Stimulated activated effector memory CD8-positive, alpha-beta T cell treated with anti-CD3 and anti-CD28 coated beads, Interleukin-12 subunit alpha, Interleukin-12 subunit beta, amount 100 ng/mL, for 72 hours (primary cell): ENCODE data around the gene AUTS2.

Experiments used
- ATAC-seq: fragments of 150-1000 bp; cut with Tn5 transposase; 2 replicates; pipeline ENCODE4 v1.10.0; 2021
- DNase-seq, 2 donors: peaks; one replicate each; pipeline ENCODE4 v3.0.0; 2021 to 2022; ENCODE audit warnings: low spot score in 2 of 2
- H3K27ac Mint-ChIP-seq: one replicate; pipeline ENCODE4 v1.8.0; 2022; ENCODE audit warnings: mild to moderate bottlenecking, mixed read lengths
- H3K36me3 Mint-ChIP-seq: one replicate; pipeline ENCODE4 v1.8.0; 2022; ENCODE audit warnings: mild to moderate bottlenecking, mixed read lengths
- H3K4me1 Mint-ChIP-seq: one replicate; pipeline ENCODE4 v1.8.0; 2022; ENCODE audit warnings: mixed read lengths
- H3K4me3 Mint-ChIP-seq: one replicate; pipeline ENCODE4 v1.8.0; 2022; ENCODE audit warnings: mild to moderate bottlenecking, mixed read lengths
- H3K9me3 Mint-ChIP-seq: one replicate; pipeline ENCODE4 v1.8.0; 2022; ENCODE audit warnings: mixed read lengths

AUTS2 gene

DNA sequence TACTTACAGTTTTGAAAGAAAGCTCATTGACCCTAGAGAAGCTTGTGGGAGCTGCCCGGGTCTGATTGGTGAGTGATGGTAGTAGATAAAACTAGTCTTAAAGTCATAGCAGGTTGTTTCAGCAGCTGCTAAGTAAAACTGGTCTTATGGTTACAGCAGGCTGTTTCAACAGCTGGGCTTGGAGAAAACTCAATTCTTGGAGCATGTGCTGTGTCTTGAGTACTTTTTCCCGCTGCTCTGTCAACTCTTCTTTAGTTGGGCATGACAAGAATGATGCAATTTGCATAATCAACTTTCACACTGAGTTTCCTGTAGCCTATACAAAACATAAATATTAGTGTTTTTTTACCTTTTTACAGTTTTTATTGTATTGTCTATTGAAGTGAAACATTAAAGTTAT, 707.9 kb downstream of the AUTS2 start:
- ATAC-seq (no peak), DNase-seq (no peak)
- H3K27ac Mint-ChIP-seq: no peak overlapping the region
- H3K36me3 Mint-ChIP-seq: no peaks in the 10 kb centered on the region
- peaks cover 43% of the 10 kb centered on the region for H3K4me1 Mint-ChIP-seq
- no peaks in the 10 kb centered on the region for H3K9me3 Mint-ChIP-seq
- H3K4me3 Mint-ChIP-seq: no peak overlapping the region

DNA sequence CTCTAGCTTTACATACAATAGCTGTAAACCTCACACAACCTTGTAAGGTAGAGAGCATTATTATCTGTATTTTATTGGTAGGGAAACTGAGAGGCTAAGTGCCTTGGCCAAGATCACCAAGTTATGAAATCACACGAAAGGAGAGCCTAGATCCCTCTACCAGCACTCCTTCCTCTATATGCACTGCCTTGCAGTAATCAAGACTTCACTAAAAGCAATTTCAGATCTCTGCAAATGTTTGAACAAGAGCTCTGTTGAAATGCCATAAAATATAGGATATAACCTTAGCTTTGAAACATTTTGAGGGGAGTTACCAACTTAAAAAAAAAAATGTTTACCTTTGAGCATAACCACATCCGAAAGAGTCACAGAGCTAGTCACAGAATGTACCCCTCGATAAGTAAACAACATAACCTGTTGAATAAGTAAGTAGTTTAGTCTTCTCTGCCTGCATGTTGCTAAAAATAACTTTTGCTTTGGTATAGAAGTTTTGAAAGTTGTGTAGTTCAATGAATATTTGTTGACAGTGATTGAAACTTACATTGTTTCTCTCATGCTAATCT, 709.4 kb downstream of the AUTS2 start:
- Mint-ChIP-seq H3K36me3 (no peaks in the 10 kb centered on the region), H3K4me3 (no peak overlapping the region), H3K4me1 (peaks cover 49% of the 10 kb centered on the region), H3K27ac (peak overlapping the region; percentile 65), H3K9me3 (no peaks in the 10 kb centered on the region)
- DNase-seq: no peak
- ATAC-seq: peak; percentile 79

DNA sequence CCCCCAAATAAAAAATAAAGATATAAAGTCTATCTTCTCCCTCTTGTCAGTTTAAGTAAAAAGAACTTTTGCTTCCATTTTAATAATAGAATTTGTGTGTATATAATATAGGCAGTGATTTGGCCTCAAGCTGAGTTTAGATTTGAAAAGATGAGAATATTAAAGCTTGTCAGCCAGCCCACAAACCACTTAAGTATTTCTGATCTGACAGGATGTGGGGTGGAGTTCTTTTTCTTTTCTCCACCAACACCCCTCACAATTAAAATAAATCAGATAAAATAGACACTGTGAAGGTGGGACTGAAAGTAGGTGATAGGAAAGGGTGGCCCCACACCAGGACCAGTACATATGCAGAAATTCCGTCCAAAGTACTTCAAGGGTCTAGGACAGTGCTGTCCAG, 714.1 kb downstream of the AUTS2 start:
- Mint-ChIP-seq H3K36me3 (no peaks in the 10 kb centered on the region), H3K9me3 (peaks cover 4% of the 10 kb centered on the region), H3K4me3 (no peak overlapping the region), H3K4me1 (peaks cover 48% of the 10 kb centered on the region), H3K27ac (no peak overlapping the region)
- DNase-seq: no peak
- ATAC-seq: peak; percentile 55

DNA sequence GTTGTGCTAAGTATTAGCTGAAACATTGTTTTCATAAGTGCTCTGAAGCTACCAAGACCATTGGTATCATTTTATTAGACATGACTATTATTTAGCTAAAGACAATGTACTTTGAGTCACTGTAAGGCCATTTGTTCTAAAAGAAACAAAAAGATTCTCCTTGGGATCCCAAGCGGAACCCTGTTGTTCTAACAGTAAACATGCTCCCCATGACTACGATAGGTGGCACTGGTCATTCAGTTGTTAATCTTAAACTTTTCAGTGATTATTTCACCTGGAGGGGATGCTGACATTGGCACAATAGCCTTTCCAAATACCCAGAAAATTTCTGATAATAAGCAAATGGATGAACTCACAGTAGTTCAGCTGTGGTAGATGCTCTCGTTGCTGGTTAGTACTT, 715.0 kb downstream of the AUTS2 start:
- Mint-ChIP-seq H3K9me3 (peaks cover 4% of the 10 kb centered on the region), H3K4me1 (peaks cover 48% of the 10 kb centered on the region), H3K4me3 (no peak overlapping the region), H3K36me3 (no peaks in the 10 kb centered on the region), H3K27ac (no peak overlapping the region)
- no peak for ATAC-seq
- DNase-seq: no peak

DNA sequence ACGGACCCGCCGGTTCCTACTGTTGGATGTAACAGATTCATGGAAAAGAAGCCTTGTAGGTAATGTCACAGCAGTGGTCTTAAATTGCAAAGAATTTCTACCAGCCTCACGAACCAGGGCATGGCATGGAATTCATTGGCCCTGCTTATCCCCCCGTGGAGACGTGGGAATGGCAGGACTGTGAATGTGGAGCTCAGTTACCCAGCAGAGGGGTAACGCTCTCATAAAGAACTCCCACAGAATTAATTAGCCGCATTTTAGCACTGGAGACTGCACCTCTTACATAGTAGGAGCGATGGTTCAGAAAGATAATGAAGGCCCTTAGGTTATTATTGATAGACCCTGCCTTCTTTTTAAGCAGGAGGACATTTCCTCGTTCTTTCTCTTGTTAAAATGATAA, 715.4 kb downstream of the AUTS2 start:
- no peak overlapping the region for H3K27ac Mint-ChIP-seq
- no peaks in the 10 kb centered on the region for H3K36me3 Mint-ChIP-seq
- ATAC-seq (no peak), DNase-seq (no peak)
- H3K4me1 Mint-ChIP-seq: peaks cover 48% of the 10 kb centered on the region
- H3K9me3 Mint-ChIP-seq: peaks cover 4% of the 10 kb centered on the region
- no peak overlapping the region for H3K4me3 Mint-ChIP-seq

DNA sequence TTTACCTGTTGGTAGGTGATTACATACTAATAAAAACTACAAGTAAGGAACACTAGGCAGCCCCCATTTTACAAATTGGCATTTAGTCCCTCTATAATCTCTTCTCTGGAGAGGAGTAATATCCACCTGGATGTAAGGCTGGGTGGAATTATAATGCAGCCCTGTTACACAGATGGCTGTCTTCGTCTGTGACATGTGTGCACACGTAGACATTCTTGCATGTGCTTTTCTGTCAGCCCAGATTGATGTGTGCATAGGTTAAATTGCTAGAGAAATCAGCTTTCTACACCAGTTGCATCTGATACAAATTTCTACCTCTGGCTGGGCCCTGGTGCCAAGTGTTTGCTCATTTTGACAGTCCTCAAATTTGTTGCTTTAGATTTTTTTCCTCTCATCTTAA, 715.9 kb downstream of the AUTS2 start:
- Mint-ChIP-seq H3K4me3 (no peak overlapping the region), H3K36me3 (no peaks in the 10 kb centered on the region), H3K27ac (no peak overlapping the region), H3K4me1 (peaks cover 43% of the 10 kb centered on the region), H3K9me3 (peaks cover 4% of the 10 kb centered on the region)
- no peak for DNase-seq
- ATAC-seq: no peak

DNA sequence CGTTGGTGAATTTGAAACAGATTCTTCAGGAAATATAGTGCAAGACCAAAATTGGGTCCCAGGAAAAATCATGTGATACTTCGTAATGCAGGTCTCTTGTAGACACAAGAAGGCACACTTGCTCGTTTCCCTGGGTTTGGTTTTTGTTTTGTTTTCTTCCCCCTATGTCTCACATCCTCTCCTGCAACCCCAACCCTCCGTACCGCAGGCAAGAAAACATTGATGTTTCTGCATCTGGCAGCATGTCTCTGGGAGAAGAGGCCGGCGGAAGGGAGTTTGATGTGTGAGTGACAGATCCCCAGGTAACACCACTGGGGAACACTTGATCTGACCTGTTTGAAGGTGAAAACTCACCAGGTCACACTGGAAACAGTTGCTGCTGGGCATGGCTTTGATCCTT, 718.5 kb downstream of the AUTS2 start:
- H3K4me3 Mint-ChIP-seq: peak overlapping the region; percentile 34
- peaks cover 48% of the 10 kb centered on the region for H3K4me1 Mint-ChIP-seq
- peaks cover 4% of the 10 kb centered on the region for H3K9me3 Mint-ChIP-seq
- H3K27ac Mint-ChIP-seq: no peak overlapping the region
- DNase-seq: no peak
- no peaks in the 10 kb centered on the region for H3K36me3 Mint-ChIP-seq
- peak; percentile 76 for ATAC-seq

DNA sequence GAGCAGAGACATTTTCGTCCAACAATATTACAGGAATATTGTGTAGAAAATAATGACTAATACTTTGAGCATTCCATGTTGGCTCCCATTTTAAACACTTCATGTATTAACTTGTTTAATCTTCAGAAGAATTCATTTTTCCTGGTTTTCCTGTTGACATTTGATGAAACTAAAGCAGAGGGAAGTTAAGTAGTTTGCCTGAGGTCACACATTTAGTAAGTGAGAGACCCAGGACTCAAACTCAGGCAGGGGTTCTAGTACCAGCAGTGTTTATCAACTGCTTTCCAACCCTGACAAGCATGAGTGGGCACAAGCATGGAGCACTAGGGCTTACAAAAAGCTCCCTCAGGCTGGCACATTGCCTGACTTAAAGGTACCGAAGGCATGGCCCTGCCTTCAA, 719.1 kb downstream of the AUTS2 start:
- Mint-ChIP-seq H3K4me3 (peak overlapping the region; percentile 34), H3K27ac (no peak overlapping the region), H3K4me1 (peaks cover 43% of the 10 kb centered on the region), H3K9me3 (peaks cover 4% of the 10 kb centered on the region), H3K36me3 (no peaks in the 10 kb centered on the region)
- ATAC-seq (no peak), DNase-seq (no peak)

DNA sequence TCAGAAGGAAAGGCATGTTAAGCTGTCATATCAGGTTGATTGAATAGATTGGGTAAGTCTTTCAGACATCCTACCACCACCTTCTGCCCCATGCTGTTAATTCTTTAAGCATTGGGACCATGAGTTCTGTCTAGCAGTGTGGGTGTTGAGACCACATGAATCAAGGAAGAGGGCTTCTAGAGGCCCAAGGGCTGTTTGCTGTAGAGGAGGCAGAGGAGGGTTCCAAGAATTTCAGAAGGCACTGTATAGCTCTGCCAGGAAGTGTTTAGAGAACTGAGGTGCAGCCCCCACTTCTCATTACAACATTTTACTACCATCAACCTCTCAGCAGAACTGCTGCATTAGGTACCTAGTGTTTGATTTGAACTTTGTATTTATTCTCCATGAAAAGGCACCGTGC, 720.2 kb downstream of the AUTS2 start:
- Mint-ChIP-seq H3K4me3 (no peak overlapping the region), H3K36me3 (no peaks in the 10 kb centered on the region), H3K4me1 (peaks cover 49% of the 10 kb centered on the region), H3K9me3 (peaks cover 4% of the 10 kb centered on the region), H3K27ac (no peak overlapping the region)
- no peak for DNase-seq
- ATAC-seq: peak; percentile 67

DNA sequence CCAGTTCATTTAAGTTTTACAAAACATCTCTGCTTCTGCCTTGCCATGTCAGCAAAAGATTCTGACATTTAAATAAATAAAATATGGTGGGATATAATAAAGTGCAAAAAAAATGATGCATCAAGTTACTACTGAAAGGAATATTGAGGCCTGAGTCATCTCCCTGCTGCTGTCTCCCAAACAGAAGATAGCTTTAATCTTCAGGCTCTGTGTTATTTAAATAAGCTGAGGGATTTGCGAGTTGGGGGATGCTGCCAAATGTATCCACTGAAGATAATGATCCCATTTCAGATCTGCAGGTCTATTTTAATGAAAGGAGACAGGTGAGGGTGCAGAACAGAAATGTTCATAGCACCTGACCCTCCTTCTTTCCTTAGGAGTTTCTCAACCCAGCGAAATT, 720.8 kb downstream of the AUTS2 start:
- no peak overlapping the region for H3K4me3 Mint-ChIP-seq
- H3K4me1 Mint-ChIP-seq: peaks cover 49% of the 10 kb centered on the region
- H3K27ac Mint-ChIP-seq: no peak overlapping the region
- H3K36me3 Mint-ChIP-seq: no peaks in the 10 kb centered on the region
- peaks cover 4% of the 10 kb centered on the region for H3K9me3 Mint-ChIP-seq
- DNase-seq (no peak), ATAC-seq (no peak)

DNA sequence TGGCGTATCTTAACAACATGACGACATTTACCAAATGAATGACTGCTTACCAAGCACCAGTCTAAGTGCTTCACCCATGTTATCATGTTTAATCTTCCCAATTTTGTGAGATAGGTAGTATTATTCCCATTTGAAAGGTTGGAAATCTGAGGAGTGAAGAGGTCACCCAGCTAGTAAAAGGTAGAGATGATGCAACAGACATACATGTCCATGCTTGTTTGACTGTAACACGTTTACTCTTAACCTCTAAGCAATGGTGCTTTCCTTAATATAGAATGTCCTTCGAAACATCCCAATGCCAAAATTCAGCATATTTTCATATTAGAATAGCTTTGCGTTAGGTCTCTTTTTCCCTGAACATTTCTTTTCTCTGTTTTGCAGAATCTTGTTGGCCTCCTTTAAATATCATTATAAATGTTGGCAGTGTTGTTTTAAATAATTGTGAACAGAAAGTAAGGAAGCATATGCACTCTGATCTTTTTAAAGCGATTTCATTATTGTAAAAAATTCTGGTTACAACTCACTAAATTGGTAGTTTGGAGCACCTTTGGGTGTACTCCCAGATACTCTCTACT, 722.8 kb downstream of the AUTS2 start:
- Mint-ChIP-seq H3K36me3 (no peaks in the 10 kb centered on the region), H3K27ac (no peak overlapping the region), H3K4me1 (peaks cover 49% of the 10 kb centered on the region), H3K9me3 (no peaks in the 10 kb centered on the region), H3K4me3 (no peak overlapping the region)
- no peak for DNase-seq
- ATAC-seq: no peak

DNA sequence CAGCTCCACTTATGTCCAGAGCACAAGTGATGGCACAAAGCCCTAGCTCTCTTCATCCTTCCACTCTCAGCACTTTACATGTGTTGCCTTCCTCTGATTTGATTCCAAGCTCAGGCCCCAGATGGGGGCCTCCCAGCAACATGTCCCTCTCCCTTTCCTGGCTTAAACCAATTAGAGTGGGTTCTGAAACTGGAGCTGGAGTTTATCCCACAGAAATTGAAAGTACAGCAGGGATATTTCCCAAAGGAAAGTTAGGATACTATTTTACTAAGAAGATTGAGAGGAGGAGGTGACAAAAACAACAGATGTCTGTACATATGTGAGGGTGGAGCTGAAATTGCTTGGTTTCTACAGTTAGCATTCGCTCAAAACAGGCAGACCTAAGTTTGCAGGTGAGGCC, 724.6 kb downstream of the AUTS2 start:
- Mint-ChIP-seq H3K27ac (peak overlapping the region; percentile 20), H3K4me1 (peaks cover 39% of the 10 kb centered on the region), H3K4me3 (no peak overlapping the region), H3K36me3 (no peaks in the 10 kb centered on the region), H3K9me3 (no peaks in the 10 kb centered on the region)
- DNase-seq: no peak
- no peak for ATAC-seq

DNA sequence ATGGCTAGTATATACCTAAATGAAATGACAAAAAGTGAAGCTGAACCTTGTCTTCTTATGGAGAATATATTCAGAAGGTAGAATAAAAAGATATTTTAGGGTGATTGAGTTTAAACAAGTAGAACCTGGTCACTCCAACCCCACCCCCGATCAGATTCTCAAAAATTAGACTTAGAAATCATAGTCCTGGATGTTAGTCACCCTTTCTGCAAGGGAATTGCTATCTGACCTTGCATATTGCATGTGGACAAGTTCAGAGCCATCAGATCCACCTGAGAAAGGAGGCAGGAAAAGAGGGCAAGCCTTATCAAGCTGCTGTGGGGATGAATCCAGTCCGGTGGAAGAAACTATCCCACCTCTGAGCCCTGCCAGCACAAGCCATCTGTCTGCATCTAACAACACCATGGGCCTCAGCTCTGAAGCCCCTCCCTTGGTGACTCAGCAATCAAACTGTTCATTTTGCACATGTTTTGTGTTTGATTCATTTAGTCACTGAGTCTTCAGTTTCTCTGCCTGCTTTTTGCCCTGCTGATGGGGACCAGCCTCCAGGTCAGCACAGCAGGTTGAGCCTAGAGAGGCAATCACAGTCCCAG, 727.3 kb downstream of the AUTS2 start:
- H3K4me3 Mint-ChIP-seq: no peak overlapping the region
- ATAC-seq: peak; percentile 83
- peaks cover 25% of the 10 kb centered on the region for H3K4me1 Mint-ChIP-seq
- DNase-seq: no peak
- no peaks in the 10 kb centered on the region for H3K9me3 Mint-ChIP-seq
- no peaks in the 10 kb centered on the region for H3K36me3 Mint-ChIP-seq
- no peak overlapping the region for H3K27ac Mint-ChIP-seq

DNA sequence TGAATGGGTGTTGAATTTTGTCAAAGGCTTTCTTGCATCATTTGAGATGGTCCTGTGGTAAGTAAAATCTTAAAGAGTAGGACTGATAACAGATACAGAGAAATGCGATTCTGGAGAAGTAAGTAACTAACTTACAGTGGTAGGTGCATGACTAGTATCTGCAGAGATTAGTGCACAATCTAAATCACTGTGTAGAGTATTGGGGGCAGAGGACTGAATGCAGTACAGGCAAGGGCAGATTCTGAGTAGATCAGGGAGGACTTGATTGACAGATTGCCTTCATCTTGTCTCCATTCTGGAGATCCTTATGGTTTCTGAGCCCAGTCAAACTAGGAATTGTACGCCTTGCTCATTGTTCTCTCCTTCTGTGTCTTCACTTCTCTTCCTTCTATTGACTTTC, 736.0 kb downstream of the AUTS2 start:
- peak; percentile 84 for ATAC-seq
- Mint-ChIP-seq H3K4me3 (peak overlapping the region; percentile 17), H3K27ac (no peak overlapping the region)

DNA sequence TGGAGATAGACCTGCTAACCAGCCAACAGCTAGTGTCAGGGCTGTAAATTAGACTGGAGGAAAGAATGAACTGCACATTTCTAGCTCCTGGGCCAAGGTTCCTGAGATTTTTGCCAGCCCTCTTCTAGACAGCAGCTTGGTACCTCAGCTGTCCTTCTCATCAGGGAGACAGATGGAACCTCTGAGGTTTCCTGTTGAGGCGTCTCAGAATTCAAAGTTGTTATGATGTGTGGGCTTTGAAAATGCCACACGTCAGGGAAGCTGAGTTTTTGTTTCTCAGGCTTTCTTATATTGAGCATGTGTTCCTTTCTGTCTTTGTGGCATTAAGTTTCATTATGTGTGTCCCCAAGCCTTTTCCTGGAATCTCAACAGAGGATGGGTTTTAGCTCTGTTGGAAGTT, 736.6 kb downstream of the AUTS2 start:
- peak overlapping the region; percentile 17 for H3K4me3 Mint-ChIP-seq
- ATAC-seq: peak; percentile 91

More for the DNA sequence above, 736.0 kb downstream of the AUTS2 start:
- H3K36me3 Mint-ChIP-seq: no peaks in the 10 kb centered on the region
- peaks cover 18% of the 10 kb centered on the region for H3K4me1 Mint-ChIP-seq
- no peak for DNase-seq
- no peaks in the 10 kb centered on the region for H3K9me3 Mint-ChIP-seq

DNA sequence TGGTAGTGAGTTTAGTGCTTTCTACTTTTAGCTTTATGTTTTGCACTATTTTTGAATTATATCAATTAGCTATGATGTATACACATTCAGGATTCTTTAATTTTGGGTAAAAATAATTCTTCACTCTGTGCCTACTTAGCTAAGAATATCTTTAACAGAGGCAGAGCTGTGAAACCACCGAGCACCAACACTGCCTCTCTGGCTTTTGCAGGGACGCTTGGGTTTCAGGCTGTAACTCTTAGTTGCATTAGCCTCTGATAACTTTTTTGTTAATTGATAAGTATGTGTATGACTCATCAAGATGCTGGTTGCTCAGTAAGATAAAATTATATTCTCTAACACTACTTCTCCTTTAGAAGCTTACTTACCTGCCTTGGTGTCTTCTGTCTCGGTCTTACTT, 738.3 kb downstream of the AUTS2 start:
- Mint-ChIP-seq H3K9me3 (no peaks in the 10 kb centered on the region), H3K27ac (no peak overlapping the region), H3K4me1 (peaks cover 18% of the 10 kb centered on the region)

More for the DNA sequence above, 736.6 kb downstream of the AUTS2 start:
- Mint-ChIP-seq H3K36me3 (no peaks in the 10 kb centered on the region), H3K4me1 (peaks cover 18% of the 10 kb centered on the region), H3K9me3 (no peaks in the 10 kb centered on the region), H3K27ac (no peak overlapping the region)
- no peak for DNase-seq

More for the DNA sequence above, 738.3 kb downstream of the AUTS2 start:
- no peak overlapping the region for H3K4me3 Mint-ChIP-seq
- H3K36me3 Mint-ChIP-seq: no peaks in the 10 kb centered on the region
- ATAC-seq (no peak), DNase-seq (no peak)
